Activated CD8-positive, alpha-beta T cell treated with anti-CD3 and anti-CD28 coated beads for 36 hours (primary cell): ENCODE measurements around the gene CNNM1. TPM values are rescaled to one million over a fixed set of nuclear protein-coding genes. Genes with fewer than 3 reads are reported as not detected.

Experiments
- ATAC-seq: fragments of 200-7000 bp; cut with Tn5 transposase; one replicate; pipeline ENCODE4 v1.10.0; 2021; ENCODE audit warnings: mild to moderate bottlenecking, moderate library complexity
- CTCF ChIA-PET: fragments of 350-600 bp; sonication (Branson Sonifier 250); formaldehyde crosslinking; loops from one replicate; lab custom pipeline; 2021; ENCODE audit warnings: antibody characterized with exemption; lab: Charles Lee
- POLR2A ChIA-PET: fragments of 350-600 bp; sonication (Branson Sonifier 250); formaldehyde crosslinking; loops from one replicate; lab custom pipeline; 2021; ENCODE audit warnings: antibody characterized with exemption; lab: Charles Lee
- DNase-seq: peaks from one replicate; pipeline ENCODE4 v3.0.0-alpha.2; 2020
- H3K27ac Mint-ChIP-seq: one replicate; pipeline ENCODE4 v1.8.0; 2021; ENCODE audit warnings: mild to moderate bottlenecking, mixed read lengths
- H3K27me3 Mint-ChIP-seq: one replicate; pipeline ENCODE4 v1.8.0; 2021; ENCODE audit warnings: mixed read lengths
- H3K36me3 Mint-ChIP-seq: one replicate; pipeline ENCODE4 v1.8.0; 2021; ENCODE audit warnings: low read depth, mixed read lengths
- H3K4me1 Mint-ChIP-seq: one replicate; pipeline ENCODE4 v1.8.0; 2021; ENCODE audit warnings: low read depth, mixed read lengths
- H3K4me3 Mint-ChIP-seq: one replicate; pipeline ENCODE4 v1.8.0; 2021; ENCODE audit warnings: mild to moderate bottlenecking, moderate library complexity, mixed read lengths
- H3K9me3 Mint-ChIP-seq: one replicate; pipeline ENCODE4 v1.8.0; 2021; ENCODE audit warnings: mixed read lengths
- intact Hi-C: fragments of 100-400 bp; cut with micrococcal nuclease; formaldehyde crosslinking; loops from one replicate; pipeline ENCODE4 v1.10.0; 2022
- total RNA-seq, 2 experiments: library from RNA; stranded (reverse); gene quantifications; one replicate each; pipeline ENCODE4 v1.2.3, GENCODE V29; 2021
- TF ChIP-seq, protein P1 (sequence below): fragments of 200-600 bp; IDR thresholded peaks from one replicate; pipeline ENCODE4 v1.8.0; 2022; ENCODE audit warnings: antibody characterized with exemption, mild to moderate bottlenecking

Gene CNNM1
- total RNA-seq, 2 experiments from 2014 or later: 0.83 to 1.2 TPM

DNA sequence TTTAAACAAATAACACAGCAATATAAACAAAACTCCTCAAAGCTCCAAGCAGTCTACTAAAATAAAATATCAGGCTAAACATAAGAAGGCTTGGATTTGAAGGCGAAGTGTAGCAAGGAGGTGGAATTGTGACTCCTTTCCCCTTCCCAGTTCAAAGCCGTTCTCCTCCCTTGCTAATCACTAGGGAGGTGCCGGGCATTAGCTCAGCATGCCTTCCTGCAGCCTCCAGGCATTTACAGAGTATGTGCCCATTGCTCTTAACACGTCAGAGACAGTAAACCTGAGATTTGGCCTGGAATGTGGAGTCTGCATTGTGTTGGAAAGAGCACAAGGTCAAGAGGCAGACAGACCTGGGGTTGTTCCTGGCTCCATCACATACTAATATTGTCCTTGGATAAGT is 15.6 kb downstream of the CNNM1 start:
- TF ChIP-seq, protein P1, sequence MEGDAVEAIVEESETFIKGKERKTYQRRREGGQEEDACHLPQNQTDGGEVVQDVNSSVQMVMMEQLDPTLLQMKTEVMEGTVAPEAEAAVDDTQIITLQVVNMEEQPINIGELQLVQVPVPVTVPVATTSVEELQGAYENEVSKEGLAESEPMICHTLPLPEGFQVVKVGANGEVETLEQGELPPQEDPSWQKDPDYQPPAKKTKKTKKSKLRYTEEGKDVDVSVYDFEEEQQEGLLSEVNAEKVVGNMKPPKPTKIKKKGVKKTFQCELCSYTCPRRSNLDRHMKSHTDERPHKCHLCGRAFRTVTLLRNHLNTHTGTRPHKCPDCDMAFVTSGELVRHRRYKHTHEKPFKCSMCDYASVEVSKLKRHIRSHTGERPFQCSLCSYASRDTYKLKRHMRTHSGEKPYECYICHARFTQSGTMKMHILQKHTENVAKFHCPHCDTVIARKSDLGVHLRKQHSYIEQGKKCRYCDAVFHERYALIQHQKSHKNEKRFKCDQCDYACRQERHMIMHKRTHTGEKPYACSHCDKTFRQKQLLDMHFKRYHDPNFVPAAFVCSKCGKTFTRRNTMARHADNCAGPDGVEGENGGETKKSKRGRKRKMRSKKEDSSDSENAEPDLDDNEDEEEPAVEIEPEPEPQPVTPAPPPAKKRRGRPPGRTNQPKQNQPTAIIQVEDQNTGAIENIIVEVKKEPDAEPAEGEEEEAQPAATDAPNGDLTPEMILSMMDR: no peak
- CTCF ChIA-PET: interaction anchor here (0.6 kb wide), 1 partner anchor 982 kb away, joined by 3 read pairs; no protein-coding TSS in a partner anchor
- Mint-ChIP-seq H3K27me3 (peaks cover 4% of the 10 kb centered on the region), H3K4me3 (no peak overlapping the region), H3K36me3 (no peaks in the 10 kb centered on the region), H3K4me1 (no peaks in the 10 kb centered on the region), H3K9me3 (no peaks in the 10 kb centered on the region), H3K27ac (no peak overlapping the region)
- intact Hi-C loops: no loop called here
- ATAC-seq: no peak
- POLR2A ChIA-PET: no interaction called here
- DNase-seq: no peak

DNA sequence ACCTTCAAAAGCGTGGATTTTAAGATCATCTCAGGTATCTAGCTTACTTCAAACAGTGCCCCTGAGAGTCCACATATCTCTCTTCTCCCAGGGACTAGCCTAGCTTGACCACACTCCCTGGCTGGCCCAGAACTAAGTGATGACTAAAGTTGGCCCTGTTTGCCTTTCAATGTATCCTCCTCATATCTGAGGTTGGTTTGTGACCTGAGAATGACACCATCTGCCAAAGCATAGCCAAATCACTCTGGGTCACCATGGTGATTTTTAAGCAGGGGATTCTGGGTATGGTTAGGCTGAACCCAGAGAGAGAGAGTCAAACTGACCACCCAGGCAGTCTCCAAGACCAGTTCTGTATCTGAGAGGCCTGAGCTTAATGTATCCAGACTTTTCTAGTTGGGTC is 16.2 kb downstream of the CNNM1 start:
- CTCF ChIA-PET: interaction anchor here (0.6 kb wide), 1 partner anchor 983 kb away, joined by 3 read pairs; no protein-coding TSS in a partner anchor

DNA sequence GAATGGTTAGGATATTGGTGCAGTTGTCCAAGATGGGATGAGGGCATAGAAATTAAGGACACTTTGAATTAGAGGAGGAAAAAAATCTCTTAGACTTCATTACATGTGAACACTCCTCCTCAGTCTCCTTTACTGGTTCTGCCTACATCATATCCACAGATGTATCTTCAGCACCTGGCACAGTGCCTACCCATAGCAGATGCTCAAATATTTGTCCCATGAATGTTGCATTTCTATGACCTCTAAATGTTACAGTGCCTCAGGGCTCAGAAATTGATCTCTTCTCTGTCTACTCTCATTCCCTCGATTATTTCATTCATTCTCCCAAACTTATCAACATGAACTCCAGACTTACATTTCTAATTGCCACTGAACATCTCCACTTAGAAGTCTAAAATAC is 17.1 kb downstream of the CNNM1 start:
- POLR2A ChIA-PET: no interaction called here

More for the DNA sequence above, 16.2 kb downstream of the CNNM1 start:
- POLR2A ChIA-PET: no interaction called here
- TF ChIP-seq, protein P1: no peak
- no peak overlapping the region for H3K4me3 Mint-ChIP-seq
- intact Hi-C loops: no loop called here
- H3K36me3 Mint-ChIP-seq: no peaks in the 10 kb centered on the region
- no peak overlapping the region for H3K27ac Mint-ChIP-seq
- no peak for ATAC-seq
- H3K27me3 Mint-ChIP-seq: peaks cover 2% of the 10 kb centered on the region
- no peaks in the 10 kb centered on the region for H3K4me1 Mint-ChIP-seq
- H3K9me3 Mint-ChIP-seq: no peaks in the 10 kb centered on the region
- DNase-seq: no peak

DNA sequence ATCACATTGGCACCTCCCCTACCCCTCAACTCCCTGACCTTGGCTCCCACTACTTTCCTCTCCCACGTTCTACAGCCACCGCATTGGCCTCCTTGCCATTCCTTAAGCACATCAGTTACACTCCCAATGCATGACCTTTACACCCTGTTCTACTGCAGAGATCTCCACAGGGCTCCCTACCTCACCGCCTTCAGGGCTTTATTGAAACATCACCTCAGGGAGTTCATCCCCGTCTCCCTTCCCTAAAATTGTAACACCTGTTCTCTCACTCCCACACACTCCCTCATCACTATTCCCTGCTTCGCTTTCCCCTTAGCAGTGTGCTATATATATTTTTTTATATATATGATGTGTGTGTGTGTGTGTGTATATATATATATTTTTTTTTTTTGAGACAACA is 18.5 kb downstream of the CNNM1 start:
- Mint-ChIP-seq H3K4me3 (no peak overlapping the region), H3K9me3 (no peaks in the 10 kb centered on the region), H3K27me3 (peaks cover 7% of the 10 kb centered on the region), H3K27ac (no peak overlapping the region), H3K4me1 (no peaks in the 10 kb centered on the region), H3K36me3 (no peaks in the 10 kb centered on the region)
- CTCF ChIA-PET: no interaction called here
- ATAC-seq (no peak), DNase-seq (no peak)
- POLR2A ChIA-PET: no interaction called here
- TF ChIP-seq, protein P1: no peak
- intact Hi-C loops: no loop called here

More for the DNA sequence above, 17.1 kb downstream of the CNNM1 start:
- H3K4me1 Mint-ChIP-seq: no peaks in the 10 kb centered on the region
- TF ChIP-seq, protein P1: no peak
- no peak overlapping the region for H3K27ac Mint-ChIP-seq
- DNase-seq (no peak), ATAC-seq (no peak)
- H3K4me3 Mint-ChIP-seq: no peak overlapping the region
- no peaks in the 10 kb centered on the region for H3K36me3 Mint-ChIP-seq
- CTCF ChIA-PET: no interaction called here
- H3K9me3 Mint-ChIP-seq: no peaks in the 10 kb centered on the region
- intact Hi-C loops: no loop called here
- peaks cover 2% of the 10 kb centered on the region for H3K27me3 Mint-ChIP-seq

DNA sequence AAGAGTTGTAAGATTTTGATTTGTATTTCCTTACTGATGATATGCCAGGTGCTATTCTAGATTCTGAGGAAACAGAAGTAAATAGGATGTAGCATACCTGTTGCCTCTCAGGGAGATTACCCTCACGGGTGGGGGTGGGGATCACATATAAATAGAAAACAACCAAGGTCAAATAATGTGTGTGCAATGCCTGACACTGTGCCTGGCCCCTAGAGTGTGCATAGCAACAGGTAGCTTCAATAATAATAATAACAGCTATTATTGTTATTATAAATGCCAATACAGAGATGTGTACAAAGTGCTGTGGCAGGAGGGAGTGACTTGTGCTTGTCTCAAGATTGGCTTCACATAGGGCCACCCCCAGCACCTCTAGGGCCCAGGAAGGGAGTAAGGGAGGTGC is 24.0 kb downstream of the CNNM1 start:
- no peaks in the 10 kb centered on the region for H3K4me1 Mint-ChIP-seq
- POLR2A ChIA-PET: no interaction called here

More for the DNA sequence above, 24.0 kb downstream of the CNNM1 start:
- intact Hi-C loops: no loop called here
- H3K27me3 Mint-ChIP-seq: peaks cover 13% of the 10 kb centered on the region
- no peak for ATAC-seq
- CTCF ChIA-PET: no interaction called here
- no peaks in the 10 kb centered on the region for H3K36me3 Mint-ChIP-seq
- H3K27ac Mint-ChIP-seq: no peak overlapping the region
- no peaks in the 10 kb centered on the region for H3K9me3 Mint-ChIP-seq
- no peak overlapping the region for H3K4me3 Mint-ChIP-seq
- DNase-seq: no peak
- TF ChIP-seq, protein P1: no peak
